Measurements from ENCODE around the gene SMIM30. TPM values are rescaled to one million over a fixed set of nuclear protein-coding genes. Genes with fewer than 3 reads are reported as not detected.
"Not testable (repeated sequence)": the region's sequence is repeated elsewhere in the genome, so short reads cannot be mapped to it uniquely, and the experiment has no call there.

The SMIM30 gene
- total RNA-seq, 1 experiment from 2014 or later, result 32.3 TPM

DNA sequence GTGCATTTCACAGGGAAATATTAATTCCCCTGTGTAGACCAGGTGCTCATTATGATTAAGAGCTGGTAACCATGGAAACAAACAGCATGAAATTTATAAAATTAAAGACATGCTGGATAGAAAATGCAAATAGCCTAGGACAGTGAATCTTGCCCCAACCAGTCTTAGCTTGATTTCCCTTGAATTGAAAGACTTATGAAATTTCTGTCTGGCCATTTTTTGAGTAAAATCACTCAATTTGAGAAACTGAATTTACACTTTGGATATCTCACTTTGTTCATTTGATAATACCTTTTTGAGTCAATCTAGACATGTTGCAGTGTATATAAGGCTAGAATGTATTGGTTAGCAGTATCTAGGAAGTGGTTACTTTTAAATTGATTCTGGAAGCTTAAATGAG is 4.4 kb upstream of the SMIM30 start:
- intact Hi-C loops (cut with micrococcal nuclease), result no loop called here
- TF ChIP-seq CTCF (IDR thresholded peaks at IDR 0.05; ENCODE audit: unreplicated experiment), result no peak
- Mint-ChIP-seq H3K9me3 (ENCODE audit: unreplicated experiment) (no peaks in the 10 kb centered on the region), H3K4me3 (ENCODE audit: unreplicated experiment) (no peak overlapping the region), H3K36me3 (ENCODE audit: insufficient read depth, unreplicated experiment) (no peaks in the 10 kb centered on the region), H3K4me1 (ENCODE audit: insufficient read depth, unreplicated experiment) (peaks cover under 1% of the 10 kb centered on the region), H3K27me3 (ENCODE audit: insufficient read depth, unreplicated experiment) (no peaks in the 10 kb centered on the region), H3K27ac (ENCODE audit: low read depth, unreplicated experiment) (no peak overlapping the region)
- no peak for DNase-seq (ENCODE audit: unreplicated experiment)
- CTCF ChIA-PET, result interaction anchor here (0.6 kb wide), 1 partner anchor 299 kb away, joined by 3 read pairs; no protein-coding TSS in a partner anchor
- no TSS peak for BruUV-seq (replicated peaks)
- POLR2A ChIA-PET, result no interaction called here

- Mint-ChIP-seq H3K27me3 (ENCODE audit: insufficient read depth, unreplicated experiment) (no peaks in the 10 kb centered on the region), H3K4me3 (ENCODE audit: unreplicated experiment) (no peak overlapping the region), H3K36me3 (ENCODE audit: insufficient read depth, unreplicated experiment) (peaks cover 5% of the 10 kb centered on the region), H3K4me1 (ENCODE audit: insufficient read depth, unreplicated experiment) (peaks cover 5% of the 10 kb centered on the region), H3K27ac (ENCODE audit: low read depth, unreplicated experiment) (no peak overlapping the region), H3K9me3 (ENCODE audit: unreplicated experiment) (no peaks in the 10 kb centered on the region)
- intact Hi-C loops (cut with micrococcal nuclease), result no loop called here
- no TSS peak for BruUV-seq (replicated peaks)
- TF ChIP-seq CTCF (IDR thresholded peaks at IDR 0.05; ENCODE audit: unreplicated experiment), result no peak
- POLR2A ChIA-PET, result interaction anchor here (0.5 kb wide), 1 partner anchor 33 kb away, joined by 3 read pairs; no protein-coding TSS in a partner anchor
- DNase-seq (ENCODE audit: unreplicated experiment), result no peak
- CTCF ChIA-PET, result interaction anchor here (0.9 to 1.5 kb wide), 2 partner anchors 39 to 108 kb away, joined by 4 to 5 read pairs; no protein-coding TSS in a partner anchor
Measured at GRCh38 chr7:113120647-113121046, 2.3 kb upstream of the SMIM30 start.

DNA sequence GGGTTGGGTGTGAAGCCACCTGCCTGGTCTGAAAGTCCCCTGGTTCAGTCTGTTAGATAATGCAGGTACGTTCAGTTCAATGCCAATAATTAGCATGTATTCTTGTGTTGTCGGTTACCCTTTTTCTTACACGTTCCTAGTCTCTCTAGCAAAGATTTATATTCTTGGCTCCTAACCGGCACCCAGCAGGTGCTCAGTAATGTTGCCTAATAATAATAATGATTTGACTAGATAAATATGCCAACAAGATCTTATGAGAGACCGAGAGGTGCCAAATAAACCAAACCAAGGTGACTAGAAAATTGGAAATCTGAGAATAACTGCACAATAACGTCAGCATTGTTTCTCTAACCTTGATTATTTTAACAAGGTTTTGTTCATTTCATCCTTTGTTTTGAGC is 1.1 kb upstream of the SMIM30 start:
- ChIA-PET POLR2A (interaction anchor here (0.9 kb wide), 1 partner anchor 180 kb away, joined by 4 read pairs; a partner anchor contains a TSS), CTCF (interaction anchor here (0.6 to 1.5 kb wide), 3 partner anchors 30 to 40 kb away, joined by 3 to 5 read pairs (median 3); partner anchors contain the start of gene GPR85)

DNA sequence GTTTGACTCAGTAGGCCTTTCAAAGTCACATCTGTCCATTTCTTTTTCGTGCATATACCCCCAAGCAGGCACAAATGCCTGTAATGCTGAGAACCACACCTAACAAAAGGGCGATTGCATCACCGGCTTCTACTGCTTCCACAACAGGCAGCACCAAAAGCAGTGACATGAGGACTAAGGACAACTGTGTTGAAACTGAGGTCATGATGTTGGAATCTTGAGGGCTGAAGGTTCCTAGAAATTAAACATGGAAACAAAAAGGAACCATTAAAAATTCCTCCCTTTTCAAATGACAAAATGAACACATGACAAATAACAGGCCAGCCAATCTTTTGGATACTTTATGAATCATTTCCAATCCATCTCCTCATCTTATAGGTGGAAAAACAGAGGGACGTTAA is 980 bp downstream of the SMIM30 start:
- Mint-ChIP-seq H3K4me3 (ENCODE audit: unreplicated experiment) (peak overlapping the region; percentile 81), H3K27ac (ENCODE audit: low read depth, unreplicated experiment) (peak overlapping the region; percentile 49), H3K36me3 (ENCODE audit: insufficient read depth, unreplicated experiment) (peaks cover 11% of the 10 kb centered on the region)
- H3K4me1 Mint-ChIP-seq (ENCODE audit: insufficient read depth, unreplicated experiment); H3K9me3 Mint-ChIP-seq (ENCODE audit: unreplicated experiment); intact Hi-C loops (cut with micrococcal nuclease); BruUV-seq (replicated peaks); H3K27me3 Mint-ChIP-seq (ENCODE audit: insufficient read depth, unreplicated experiment): not testable (repeated sequence)
- ChIA-PET CTCF (interaction anchor here (0.6 to 0.7 kb wide), 3 partner anchors 14 to 302 kb away, joined by 3 to 4 read pairs (median 4); no protein-coding TSS in a partner anchor), POLR2A (interaction anchor here (0.7 to 1.2 kb wide), 4 partner anchors 32 to 669 kb away, joined by 3 to 5 read pairs (median 4); a partner anchor contains a TSS)
- DNase-seq (ENCODE audit: unreplicated experiment), result peak; percentile 28

More for the DNA sequence above, 1.1 kb upstream of the SMIM30 start:
- no peak for DNase-seq (ENCODE audit: unreplicated experiment)
- peak overlapping the region; percentile 81 for H3K4me3 Mint-ChIP-seq (ENCODE audit: unreplicated experiment)
- intact Hi-C loops (cut with micrococcal nuclease), result no loop called here
- no peaks in the 10 kb centered on the region for H3K9me3 Mint-ChIP-seq (ENCODE audit: unreplicated experiment)
- peaks cover 6% of the 10 kb centered on the region for H3K36me3 Mint-ChIP-seq (ENCODE audit: insufficient read depth, unreplicated experiment)
- BruUV-seq (replicated peaks), result no TSS peak
- H3K27ac Mint-ChIP-seq (ENCODE audit: low read depth, unreplicated experiment), result no peak overlapping the region
- no peaks in the 10 kb centered on the region for H3K27me3 Mint-ChIP-seq (ENCODE audit: insufficient read depth, unreplicated experiment)
- H3K4me1 Mint-ChIP-seq (ENCODE audit: insufficient read depth, unreplicated experiment), result peaks cover 5% of the 10 kb centered on the region
- TF ChIP-seq CTCF (IDR thresholded peaks at IDR 0.05; ENCODE audit: unreplicated experiment), result no peak

Measured in MCF 10A (cell line).